ENCODE data around the gene MMD2. TPM values are rescaled to one million over a fixed set of nuclear protein-coding genes. Genes with fewer than 3 reads are reported as not detected.

Gene MMD2
- total and polyA plus RNA-seq, 2 donors (not counting 3 experiments of a cell fraction or from before 2014, with no cell fraction given) = not detected

GRCh38 chr7:4886671-4887070 lies 72.3 kb downstream of the MMD2 start:
- Histone ChIP-seq H3K4me3 (replicated peaks in 1 of 3; ENCODE audit: insufficient read depth in 1 of 3, low read depth in 1 of 3, low read length in 3 of 3) (no peak overlapping the region), H3K36me3 (ENCODE audit: control insufficient read depth in 2 of 2, extremely low read depth in 1 of 2, insufficient read depth in 2 of 2, low read length in 2 of 2) (no peaks in the 10 kb centered on the region), H3K4me1 (ENCODE audit: control insufficient read depth, extremely low read depth, insufficient read depth, low read length) (peaks cover 8% of the 10 kb centered on the region), H3K4me2 (ENCODE audit: insufficient read depth, low read length) (no peak overlapping the region), H3K27ac (ENCODE audit: insufficient read depth, low read depth, low read length) (no peak overlapping the region), H3K27me3 (ENCODE audit: control insufficient read depth in 2 of 2, insufficient read depth in 2 of 2, low read length in 2 of 2) (no peaks in the 10 kb centered on the region), H4K20me1 (replicated peaks; ENCODE audit: control insufficient read depth, extremely low read depth, insufficient read depth, low read length) (no peaks in the 10 kb centered on the region), H2AFZ (ENCODE audit: low read depth, low read length) (no peak overlapping the region), H3K9me1 (replicated peaks; ENCODE audit: control insufficient read depth, extremely low read depth, insufficient read depth, low read length) (no peaks in the 10 kb centered on the region), H3K79me2 (ENCODE audit: control insufficient read depth, insufficient read depth, low read length) (no peaks in the 10 kb centered on the region), H3K9me3 (replicated peaks; ENCODE audit: control insufficient read depth, insufficient read depth, low read length) (no peaks in the 10 kb centered on the region), H3K9ac (replicated peaks; ENCODE audit: extremely low read depth, insufficient read depth, low read length) (no peak overlapping the region)
- POLR2A ChIA-PET = no interaction called here
- BruUV-seq (replicated peaks) = no TSS peak
- intact Hi-C loops (cut with micrococcal nuclease) = no loop called here
- FAIRE-seq (no peak), DNase-seq (ENCODE audit: low read depth, low spot score) (no peak)
- TF ChIP-seq JUN (IDR thresholded peaks at IDR 0.05; ENCODE audit: borderline replicate concordance, insufficient read depth, insufficient read length, low read depth) (no peak), POLR2A (IDR thresholded peaks at IDR 0.05; ENCODE audit: low read depth, low read length) (no peak), POLR2AphosphoS5 (IDR thresholded peaks at IDR 0.05; ENCODE audit: insufficient read depth, low read depth, low read length) (no peak), FOS (IDR thresholded peaks at IDR 0.05; ENCODE audit: borderline replicate concordance, insufficient read depth, low read length) (no peak), CTCF (IDR thresholded peaks at IDR 0.05; ENCODE audit: extremely low read depth in 1 of 2, insufficient read depth in 1 of 2, low read depth in 1 of 2, low read length in 2 of 2) (no peak), MYC (IDR thresholded peaks at IDR 0.05; ENCODE audit: low read depth, low read length) (no peak), EZH2 (IDR thresholded peaks at IDR 0.05; ENCODE audit: borderline replicate concordance, low read depth, low read length, severe bottlenecking) (no peak), GATA2 (IDR thresholded peaks at IDR 0.05; ENCODE audit: insufficient read depth, insufficient read length, low read depth, low read length) (no peak)
- TF ChIP-seq, protein P1, sequence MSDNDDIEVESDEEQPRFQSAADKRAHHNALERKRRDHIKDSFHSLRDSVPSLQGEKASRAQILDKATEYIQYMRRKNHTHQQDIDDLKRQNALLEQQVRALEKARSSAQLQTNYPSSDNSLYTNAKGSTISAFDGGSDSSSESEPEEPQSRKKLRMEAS (IDR thresholded peaks at IDR 0.05; ENCODE audit: insufficient read depth, insufficient read length) = no peak
- dilution Hi-C loops (cut with MboI; ENCODE audit: extremely low pct_ligation_motif_present, low sequenced_read_pairs) = no loop called here
- CTCF ChIA-PET = no interaction called here
